Calu3 (cell line): ENCODE measurements around the gene NOPCHAP1. TPM values are rescaled to one million over a fixed set of nuclear protein-coding genes. Genes with fewer than 3 reads are reported as not detected.
A peak's percentile ranks its signal among the peaks of the same experiment; 100 is the strongest.
"Not testable (repeated sequence)": the region's sequence is repeated elsewhere in the genome, so short reads cannot be mapped to it uniquely, and the experiment has no call there.

ENCODE experiments used
- BruUV-seq: library from RNA; stranded (reverse); fragments of 400-500 nt; replicated peaks from 2 replicates; lab custom pipeline; 2021; lab: Mats Ljungman, UMichigan
- CTCF ChIA-PET: fragments of 300-600 bp; sonication (Branson Sonifier 250); formaldehyde crosslinking; loops from one replicate; lab custom pipeline; 2022; ENCODE audit warnings: antibody characterized with exemption; lab: Charles Lee
- DNase-seq: peaks from one replicate; pipeline ENCODE4 v3.0.0; 2022
- H3K27ac Mint-ChIP-seq: one replicate; pipeline ENCODE4 v1.8.0; 2022; ENCODE audit warnings: mixed read lengths; ENCODE audit not compliant: unreplicated experiment
- H3K27me3 Mint-ChIP-seq: one replicate; pipeline ENCODE4 v1.8.0; 2022; ENCODE audit warnings: mixed read lengths; ENCODE audit not compliant: unreplicated experiment
- H3K36me3 Mint-ChIP-seq: one replicate; pipeline ENCODE4 v1.8.0; 2022; ENCODE audit warnings: mild to moderate bottlenecking, moderate library complexity, mixed read lengths; ENCODE audit not compliant: insufficient read depth, unreplicated experiment
- H3K4me1 Mint-ChIP-seq: one replicate; pipeline ENCODE4 v1.8.0; 2022; ENCODE audit warnings: mild to moderate bottlenecking, low read depth, mixed read lengths; ENCODE audit not compliant: unreplicated experiment
- H3K4me3 Mint-ChIP-seq: one replicate; pipeline ENCODE4 v1.8.0; 2022; ENCODE audit warnings: mild to moderate bottlenecking, low read depth, moderate library complexity, mixed read lengths; ENCODE audit not compliant: unreplicated experiment
- H3K9me3 Mint-ChIP-seq: one replicate; pipeline ENCODE4 v1.8.0; 2022; ENCODE audit warnings: low read depth, mixed read lengths; ENCODE audit not compliant: unreplicated experiment
- CTCF ChIP-seq: fragments of 200-600 bp; IDR thresholded peaks from one replicate; pipeline ENCODE4 v1.8.0; 2022; ENCODE audit warnings: antibody characterized with exemption; ENCODE audit not compliant: unreplicated experiment
- intact Hi-C: fragments of 100-400 bp; cut with micrococcal nuclease; formaldehyde crosslinking; loops from one replicate; pipeline ENCODE4 v1.10.0; 2022; ENCODE audit not compliant: unreplicated experiment
- total RNA-seq: library from RNA; stranded (reverse); gene quantifications from 2 replicates; pipeline ENCODE4 v1.2.3, GENCODE V29; 2022

The NOPCHAP1 gene
- total RNA-seq, 1 experiment from 2014 or later: 22.4 TPM

DNA sequence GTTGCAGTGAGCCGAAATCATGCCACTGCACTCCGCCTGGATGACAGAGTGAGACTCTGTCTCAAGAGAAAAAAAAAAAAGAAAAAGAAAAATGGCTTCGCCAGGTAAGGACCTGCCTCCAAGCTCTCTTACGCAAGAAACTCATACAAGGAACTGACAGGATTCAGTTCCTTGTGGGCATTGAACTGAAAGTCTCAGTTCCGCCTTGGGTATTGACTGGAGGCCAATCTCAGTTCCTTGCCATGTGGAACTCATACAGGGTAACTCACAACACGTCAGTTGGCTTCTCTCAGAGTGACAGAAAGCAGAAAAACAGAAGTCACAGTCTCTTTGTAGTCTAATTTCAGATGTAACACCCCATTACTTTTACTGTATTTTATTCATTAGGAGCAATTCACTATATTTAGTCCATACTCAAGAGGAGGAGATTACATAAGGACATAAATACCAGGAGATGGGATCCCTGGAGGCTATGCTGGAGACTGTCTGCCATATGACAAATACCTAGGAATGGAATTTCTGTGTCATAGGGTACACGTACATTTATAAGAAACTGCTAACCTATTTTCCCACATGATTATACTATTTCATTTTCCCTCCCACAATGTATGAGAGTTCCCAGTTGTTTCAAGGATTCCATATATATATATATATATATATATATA lies 11.4 kb upstream of the NOPCHAP1 start:
- no TSS peak for BruUV-seq
- TF ChIP-seq CTCF: no peak
- intact Hi-C loops: no loop called here
- no peak overlapping the region for H3K27ac Mint-ChIP-seq
- H3K4me1 Mint-ChIP-seq: no peaks in the 10 kb centered on the region
- CTCF ChIA-PET: interaction anchor here (1.1 kb wide), 1 partner anchor 593 kb away, joined by 3 read pairs; no protein-coding TSS in a partner anchor
- no peaks in the 10 kb centered on the region for H3K9me3 Mint-ChIP-seq
- H3K36me3 Mint-ChIP-seq: no peaks in the 10 kb centered on the region
- H3K27me3 Mint-ChIP-seq: no peaks in the 10 kb centered on the region
- no peak for DNase-seq
- no peak overlapping the region for H3K4me3 Mint-ChIP-seq

- no TSS peak for BruUV-seq
- intact Hi-C loops: no loop called here
- H3K9me3 Mint-ChIP-seq: no peaks in the 10 kb centered on the region
- CTCF ChIA-PET: no interaction called here
- no peaks in the 10 kb centered on the region for H3K4me1 Mint-ChIP-seq
- no peak overlapping the region for H3K27ac Mint-ChIP-seq
- H3K27me3 Mint-ChIP-seq: no peaks in the 10 kb centered on the region
- H3K4me3 Mint-ChIP-seq: no peak overlapping the region
- TF ChIP-seq CTCF: no peak
- DNase-seq: no peak
- no peaks in the 10 kb centered on the region for H3K36me3 Mint-ChIP-seq
These were observed 10.4 kb upstream of the NOPCHAP1 start for GRCh38 chr12:104975587-104976343.

- H3K36me3 Mint-ChIP-seq: no peaks in the 10 kb centered on the region
- no peak overlapping the region for H3K4me3 Mint-ChIP-seq
- intact Hi-C loops: no loop called here
- CTCF ChIA-PET: no interaction called here
- H3K4me1 Mint-ChIP-seq: no peaks in the 10 kb centered on the region
- H3K27me3 Mint-ChIP-seq: no peaks in the 10 kb centered on the region
- DNase-seq: no peak
- no peaks in the 10 kb centered on the region for H3K9me3 Mint-ChIP-seq
- TF ChIP-seq CTCF: no peak
- BruUV-seq: no TSS peak
- H3K27ac Mint-ChIP-seq: no peak overlapping the region
These were observed 9.4 kb upstream of the NOPCHAP1 start for GRCh38 chr12:104976703-104977102.

DNA sequence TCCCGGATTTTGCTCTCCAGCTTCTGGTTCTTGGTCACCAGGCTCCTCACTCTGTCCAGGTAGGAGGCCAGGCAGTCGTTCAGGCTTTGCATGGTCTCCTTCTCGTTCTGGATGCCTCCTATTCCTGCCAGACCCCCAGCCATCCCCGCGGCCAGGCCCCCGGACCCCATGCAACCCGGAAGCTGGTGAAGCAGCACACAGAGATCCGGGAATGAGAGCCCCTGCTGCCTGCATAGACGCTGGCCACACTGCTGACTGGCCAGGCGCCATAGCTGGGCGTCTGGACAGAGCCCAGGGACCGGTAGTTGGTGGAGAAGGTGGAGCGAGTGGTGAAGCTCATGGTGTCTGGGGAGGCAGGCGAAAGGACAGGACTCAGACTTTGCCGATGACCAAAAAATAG lies 8.4 kb upstream of the NOPCHAP1 start:
- intact Hi-C loops, H3K4me3 Mint-ChIP-seq, H3K36me3 Mint-ChIP-seq, H3K27ac Mint-ChIP-seq, H3K4me1 Mint-ChIP-seq, H3K27me3 Mint-ChIP-seq, H3K9me3 Mint-ChIP-seq, CTCF ChIA-PET, DNase-seq, BruUV-seq: not testable (repeated sequence)

DNA sequence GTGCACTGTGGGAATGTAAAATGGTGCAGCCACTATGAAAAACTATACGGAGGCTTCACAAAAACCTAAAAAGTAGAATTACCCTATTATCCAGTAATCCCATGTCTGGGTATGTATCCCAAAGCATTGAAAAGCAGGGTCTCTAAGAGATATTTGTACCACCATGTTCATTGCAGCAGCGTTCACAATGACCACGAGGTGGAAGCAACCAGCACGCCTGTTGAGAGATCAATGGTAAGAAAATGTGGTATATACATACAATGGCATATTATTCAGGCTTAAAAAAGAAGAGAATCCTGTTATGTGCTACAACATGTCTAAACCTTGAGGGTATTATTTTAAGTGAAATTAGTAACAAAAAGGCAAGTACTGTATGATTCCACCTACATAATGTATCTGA lies 910 bp upstream of the NOPCHAP1 start:
- no peak for TF ChIP-seq CTCF
- CTCF ChIA-PET: no interaction called here
- Mint-ChIP-seq H3K4me1 (peaks cover 35% of the 10 kb centered on the region), H3K9me3 (no peaks in the 10 kb centered on the region), H3K27ac (peak overlapping the region; percentile 88), H3K27me3 (no peaks in the 10 kb centered on the region), H3K4me3 (peak overlapping the region; percentile 72), H3K36me3 (peaks cover 29% of the 10 kb centered on the region)
- no TSS peak for BruUV-seq
- peak; percentile 9 for DNase-seq
- intact Hi-C loops: loop anchor here (5.0 kb wide), 1 partner anchor 67 kb away; no protein-coding TSS in a partner anchor
